HG03520 (cell line): ENCODE data around the gene CTIF.
"Not testable (repeated sequence)": the region's sequence is repeated elsewhere in the genome, so short reads cannot be mapped to it uniquely, and the experiment has no call there.

ENCODE experiments used
- ATAC-seq: cut with Tn5 transposase; IDR thresholded peaks from one replicate; pipeline ENCODE4 v1.9.1; 2021; ENCODE audit warnings: mild to moderate bottlenecking, moderate library complexity; ENCODE audit not compliant: unreplicated experiment

CTIF gene

DNA sequence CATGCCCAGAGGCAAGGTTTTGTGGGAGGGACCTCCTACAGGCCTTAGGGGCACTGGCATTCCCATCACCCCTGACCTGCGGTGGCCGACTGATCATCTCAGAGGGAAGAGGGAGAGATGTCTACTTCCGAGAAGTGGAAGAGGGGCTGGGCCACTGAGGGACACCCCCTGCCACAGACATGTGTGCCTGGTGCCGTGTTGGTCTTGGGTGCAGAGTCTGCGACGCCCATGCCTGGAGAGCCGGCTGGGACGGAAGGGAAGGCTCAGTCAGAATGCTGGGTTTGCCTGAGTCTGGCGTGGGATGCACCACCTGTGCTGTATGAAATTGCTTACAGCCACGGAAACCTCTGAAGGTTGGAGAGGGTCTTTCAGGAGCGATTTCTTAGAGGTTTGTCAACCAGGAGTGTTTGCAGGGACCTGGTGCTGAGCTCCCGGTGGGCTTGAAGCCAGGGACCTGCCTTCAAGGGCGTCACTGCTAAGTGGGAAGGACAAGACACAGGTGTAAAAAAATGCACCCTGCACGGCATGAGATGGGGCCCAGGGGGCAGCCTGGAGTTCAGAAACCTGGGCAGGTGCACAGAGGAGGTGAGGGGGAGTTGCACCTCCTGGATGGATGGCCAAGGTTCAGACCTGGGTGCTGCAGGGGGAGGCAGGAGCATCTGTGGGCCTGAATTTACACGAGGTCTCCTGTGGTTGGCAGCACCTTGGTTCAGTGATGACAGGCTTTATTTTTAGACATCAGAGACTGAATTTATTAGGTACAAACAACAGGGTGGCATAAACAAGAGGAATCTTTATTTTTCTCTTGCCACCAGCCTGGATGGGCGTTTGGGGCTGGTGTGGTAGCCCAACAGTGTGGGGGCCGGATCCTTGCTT is 100.3 kb downstream of the CTIF start:
- no peak for ATAC-seq

- ATAC-seq: no peak
Observed at GRCh38 chr18:48639772-48640432, 101.1 kb downstream of the CTIF start.

DNA sequence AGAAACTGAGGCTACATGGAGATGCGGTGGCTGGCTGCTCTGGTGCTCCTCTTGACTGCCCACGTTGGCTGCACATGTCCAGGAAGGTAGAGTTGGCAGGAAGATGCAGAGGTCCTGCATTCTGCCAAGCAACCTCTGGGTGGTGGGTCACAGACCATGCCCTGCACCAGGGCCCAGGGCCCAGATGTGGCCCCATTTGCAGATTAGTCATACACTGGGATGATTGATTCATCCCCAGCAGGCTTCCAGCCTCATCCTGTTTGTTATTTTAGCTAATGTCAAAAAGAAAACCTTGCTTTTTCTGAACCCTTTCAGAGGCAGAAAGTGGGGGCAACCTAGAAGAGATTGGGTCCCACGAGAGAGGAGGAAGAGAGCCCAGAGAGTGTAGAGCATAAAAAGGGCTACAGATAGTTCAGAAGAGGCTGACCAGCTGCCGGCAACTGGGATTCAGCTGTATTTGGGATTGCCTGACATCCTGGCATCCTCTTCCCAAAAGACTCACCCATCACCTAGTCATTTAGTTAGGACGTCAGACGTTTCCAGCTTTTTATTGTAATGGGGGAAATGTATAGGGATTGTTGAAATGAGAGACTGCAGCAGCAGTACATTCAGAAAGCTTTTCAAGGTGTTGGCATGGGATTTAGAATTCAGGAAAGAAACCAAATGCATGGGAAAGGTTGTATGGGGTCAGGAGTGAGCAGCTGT is 101.9 kb downstream of the CTIF start:
- ATAC-seq: no peak

DNA sequence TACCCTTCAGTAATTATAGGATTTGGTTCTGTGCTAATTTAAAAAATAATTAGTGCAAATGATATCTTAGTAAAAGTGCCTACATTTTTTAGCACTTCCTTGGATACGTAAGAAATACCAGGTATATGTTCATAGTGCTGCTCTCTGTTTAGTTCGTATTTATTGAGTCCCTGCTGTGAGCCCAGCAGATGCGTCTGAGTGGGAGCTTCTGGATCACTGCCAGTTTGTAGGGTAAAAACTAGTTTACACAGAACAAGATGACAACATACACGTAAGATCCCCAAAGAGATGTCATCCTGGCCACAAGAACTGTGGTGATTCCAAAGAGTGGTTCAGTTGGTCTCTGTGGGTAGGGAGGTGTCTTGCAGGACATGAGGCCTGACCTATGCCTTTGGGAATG is 103.2 kb downstream of the CTIF start:
- ATAC-seq: no peak

GRCh38 chr18:48642503-48642902 is 103.7 kb downstream of the CTIF start:
- no peak for ATAC-seq

GRCh38 chr18:48643262-48643661 is 104.4 kb downstream of the CTIF start:
- ATAC-seq: no peak

- no peak for ATAC-seq
Observed at GRCh38 chr18:48644029-48644428, 105.2 kb downstream of the CTIF start.

DNA sequence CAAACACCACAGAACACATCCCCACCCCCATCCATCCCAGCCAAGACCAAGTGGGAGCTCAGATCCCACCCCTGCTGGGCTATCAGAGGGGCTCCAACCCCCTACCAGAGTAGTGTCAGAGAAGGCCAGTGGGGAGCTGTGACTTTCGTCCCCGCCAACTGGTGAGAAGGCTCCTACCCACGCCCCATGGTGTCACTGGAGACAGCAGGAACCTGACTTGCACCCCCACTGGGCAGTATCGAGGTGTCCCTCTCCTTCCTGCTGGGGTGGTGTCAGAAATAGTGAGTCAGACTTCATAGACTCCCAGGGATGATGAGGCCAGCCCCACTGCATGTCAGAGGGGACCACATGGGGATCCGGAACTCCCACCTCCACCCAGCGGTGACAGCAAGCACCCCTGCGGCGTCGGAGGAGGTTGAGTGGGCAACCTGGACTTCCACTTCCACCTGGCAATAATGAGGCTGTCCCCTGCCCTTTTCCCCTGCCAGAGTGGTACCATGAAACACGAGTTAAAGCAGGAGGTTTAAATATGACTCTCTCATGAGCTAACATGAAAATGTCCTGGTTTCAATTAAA is 106.7 kb downstream of the CTIF start:
- ATAC-seq: no peak

GRCh38 chr18:48646976-48647375 is 108.1 kb downstream of the CTIF start:
- ATAC-seq: no peak

DNA sequence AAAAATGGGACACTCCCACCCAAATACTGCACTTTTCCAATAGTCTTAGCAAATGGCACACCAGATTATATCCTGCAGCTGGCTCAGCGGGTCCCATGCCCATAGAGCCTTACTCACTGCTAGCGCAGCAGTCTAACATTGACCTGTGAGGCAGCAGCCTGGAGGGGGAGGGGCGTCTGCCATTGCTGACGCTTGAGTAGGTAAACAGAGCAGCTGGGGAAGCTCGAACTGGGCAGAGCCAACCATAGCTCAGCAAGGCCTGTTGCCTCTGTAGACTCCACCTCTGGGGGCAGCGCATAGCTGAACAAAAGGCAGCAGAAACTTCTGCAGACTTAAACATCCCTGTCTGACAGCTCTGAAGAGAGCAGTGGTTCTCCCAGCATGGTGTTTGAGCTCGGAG is 110.4 kb downstream of the CTIF start:
- no peak for ATAC-seq

DNA sequence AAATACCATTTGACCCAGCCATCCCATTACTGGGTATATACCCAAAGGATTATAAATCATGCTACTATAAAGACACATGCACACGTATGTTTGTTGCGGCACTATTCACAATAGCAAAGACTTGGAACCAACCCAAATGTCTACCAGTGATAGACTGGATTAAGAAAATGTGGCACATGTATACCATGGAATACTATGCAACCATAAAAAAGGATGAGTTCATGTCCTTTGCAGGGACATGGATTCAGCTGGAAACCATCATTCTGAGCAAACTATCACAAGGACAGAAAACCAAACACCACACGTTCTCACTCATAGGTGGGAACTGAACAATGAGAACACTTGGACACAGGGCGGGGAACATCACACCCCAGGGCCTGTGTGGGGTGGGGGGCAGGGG is 115.8 kb downstream of the CTIF start:
- not testable (repeated sequence) for ATAC-seq

GRCh38 chr18:48655508-48655907 is 116.7 kb downstream of the CTIF start:
- no peak for ATAC-seq

GRCh38 chr18:48656176-48656575 is 117.3 kb downstream of the CTIF start:
- ATAC-seq: no peak

DNA sequence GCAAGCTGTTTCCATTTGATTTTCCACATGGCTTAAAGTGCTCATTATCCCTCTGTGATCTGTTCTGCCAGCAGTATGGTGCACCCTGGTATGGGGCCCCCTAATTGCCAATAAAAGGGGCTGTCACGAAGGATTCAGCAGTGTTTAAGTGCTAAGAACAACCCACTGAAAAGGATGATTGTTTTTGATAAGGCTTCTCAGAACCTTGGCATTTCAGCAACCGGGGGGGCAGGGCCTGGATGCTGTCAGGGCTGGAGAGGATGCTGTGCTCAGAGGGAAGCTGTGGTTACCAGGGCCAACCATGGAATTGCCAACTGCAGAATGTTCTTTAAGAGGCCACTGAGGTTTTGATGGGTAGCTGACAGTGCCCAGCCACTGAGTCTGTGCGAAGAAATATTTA is 117.8 kb downstream of the CTIF start:
- ATAC-seq: no peak

- no peak for ATAC-seq
Observed at GRCh38 chr18:48657447-48658120, 118.8 kb downstream of the CTIF start.

GRCh38 chr18:48658721-48659120 is 119.9 kb downstream of the CTIF start:
- no peak for ATAC-seq

GRCh38 chr18:48659188-48660009 is 120.6 kb downstream of the CTIF start:
- no peak for ATAC-seq

DNA sequence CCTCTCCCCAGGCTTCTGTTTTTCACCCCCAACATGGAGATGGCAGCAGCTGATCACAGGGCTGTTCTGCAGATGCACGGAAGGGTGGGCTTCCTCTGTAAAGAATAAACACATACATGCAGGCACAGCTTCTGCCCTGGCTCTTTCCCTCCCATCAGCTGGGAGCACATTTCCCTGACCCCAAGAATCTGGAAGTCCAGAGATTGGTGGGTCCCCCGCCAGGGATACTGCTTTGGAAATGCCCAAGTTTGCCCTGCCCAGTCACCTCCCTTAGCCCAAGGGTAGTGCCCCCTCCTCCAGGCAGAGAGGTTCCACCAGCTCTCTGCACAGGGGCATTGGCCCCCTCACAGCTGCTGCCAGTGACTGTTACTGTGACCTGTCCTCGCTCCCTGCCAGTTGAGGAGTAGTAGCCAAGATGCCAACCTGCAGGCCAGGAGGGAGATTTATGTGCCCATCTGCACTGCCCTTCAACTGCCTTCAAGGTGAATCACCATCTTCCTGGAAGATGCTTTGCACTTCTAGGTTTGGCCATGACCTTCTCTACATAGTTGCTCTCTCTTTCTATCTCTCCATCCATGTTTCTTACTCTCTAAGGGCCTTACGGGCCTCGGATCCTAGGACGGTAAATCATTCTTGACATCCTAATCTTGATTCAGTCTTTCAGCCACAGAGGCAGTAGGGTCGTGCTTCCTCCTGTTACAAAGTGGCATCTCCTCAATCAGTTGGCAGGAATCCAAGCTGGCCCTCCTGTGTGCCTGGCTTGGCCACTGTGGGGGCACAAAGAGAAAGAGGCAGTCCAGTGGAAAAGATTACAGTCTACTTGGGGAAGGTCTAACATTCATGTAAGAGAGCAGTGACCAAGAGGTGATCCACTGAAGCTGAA is 121.8 kb downstream of the CTIF start:
- ATAC-seq: no peak

- no peak for ATAC-seq
Observed at GRCh38 chr18:48661421-48661820, 122.6 kb downstream of the CTIF start.
